Stomach (tissue), 9 donors: ENCODE results near the gene OPCML. TPM values are rescaled to one million over a fixed set of nuclear protein-coding genes. Genes with fewer than 3 reads are reported as not detected.

ENCODE experiments used
- DNase-seq, 2 donors: peaks; one replicate each; pipeline versions ENCODE4 v3.0.0 to v3.0.0-alpha.2; 2013 to 2019
- H3K27ac ChIP-seq, 5 donors: fragments of 200-600 bp in 4 of 5; sonication (generic) in 4 of 5; one replicate each; pipeline ENCODE4 v1.5.1; 2013 to 2019; ENCODE audit warnings: mild to moderate bottlenecking in 1 of 5, moderate library complexity in 1 of 5
- H3K27me3 ChIP-seq, 3 donors: fragments of 200-600 bp; sonication (generic); one replicate each; pipeline ENCODE4 v1.5.1; 2017 to 2019; ENCODE audit warnings: mixed run types in 1 of 3
- H3K36me3 ChIP-seq, 4 donors: fragments of 200-600 bp; sonication (generic); 1 replicate in 3 of 4; 2 replicates in 1 of 4; pipeline ENCODE4 v1.5.1; 2016 to 2019
- H3K4me1 ChIP-seq, 4 donors: fragments of 200-600 bp; sonication (generic); one replicate each; pipeline ENCODE4 v1.5.1; 2016 to 2019
- H3K4me3 ChIP-seq, 4 donors: fragments of 200-600 bp; sonication (generic) in 3 of 4; one replicate each; pipeline ENCODE4 v1.5.1; 2016 to 2019; ENCODE audit warnings: mild to moderate bottlenecking in 1 of 4
- H3K9me3 ChIP-seq, 4 donors: fragments of 200-600 bp; sonication (generic); one replicate each; pipeline ENCODE4 v1.5.1; 2016 to 2019
- CTCF ChIP-seq, 7 experiments: fragments of 450-650 bp in 4 of 7; fragments of 200-600 bp in 3 of 7; sonication (generic) in 3 of 7; IDR thresholded peaks; one replicate each; pipeline ENCODE4 v1.5.1; 2016 to 2019; ENCODE audit warnings: antibody characterized with exemption in 7 of 7, control low read depth in 2 of 7, mild to moderate bottlenecking in 1 of 7
- EP300 ChIP-seq: sonication (generic); formaldehyde crosslinking; IDR thresholded peaks from one replicate; pipeline ENCODE4 v1.6.1; 2017; ENCODE audit warnings: antibody characterized with exemption
- POLR2A ChIP-seq, 4 donors: fragments of 450-650 bp; IDR thresholded peaks; one replicate each; pipeline ENCODE4 v1.6.1; 2016; ENCODE audit warnings: antibody characterized with exemption in 4 of 4, control low read depth in 2 of 4, mild to moderate bottlenecking in 1 of 4, moderate library complexity in 1 of 4
- POLR2AphosphoS5 ChIP-seq, 3 donors: sonication (generic); formaldehyde crosslinking; IDR thresholded peaks; one replicate each; pipeline ENCODE4 v1.6.1; 2016; ENCODE audit warnings: antibody characterized with exemption in 3 of 3
- WGBS, 5 donors: extraction: QIAGEN DNeasy Blood & Tissue Kit in 3 of 5; methylation state at CpG; one replicate each; pipeline versions ENCODE4 v1.1.5 to v1.1.7; 2013 to 2018; 5-methylcytosine and 5-hydroxymethylcytosine counted together
- intact Hi-C: fragments of 100-400 bp; cut with DNase I; formaldehyde crosslinking; loops from one replicate; pipeline ENCODE4 v1.15.1; 2023; ENCODE audit warnings: low total_unique reads
- polyA plus RNA-seq, 3 donors: library from polyadenylated mRNA; stranded (reverse); fragments of 200-250 nt; gene quantifications; one replicate each; pipeline ENCODE4 v1.2.3, GENCODE V29; 2013
- total RNA-seq, 5 donors: library from RNA; depleted of rRNA; stranded (reverse); fragments of >200 nt; gene quantifications; one replicate each; pipeline versions ENCODE4 v1.1.0 to v1.2.3, GENCODE V29; 2014 to 2016
- donor health status: healthy with polysubstance abuse.
- donor health status: Bipolar disorder and iron deficiency.
- donor health status: healthy.

The OPCML gene
- total and polyA plus RNA-seq, 8 donors, result 0.03 to 0.92 (median 0.55) TPM; not detected in 3

GRCh38 chr11:132983641-132983978 lies 548.7 kb downstream of the OPCML start:
- DNase-seq, result no peak
- Histone ChIP-seq H3K4me1 (no peaks in the 10 kb centered on the region), H3K36me3 (no peaks in the 10 kb centered on the region), H3K4me3 (no peak overlapping the region), H3K9me3 (no peaks in the 10 kb centered on the region), H3K27me3 (no peaks in the 10 kb centered on the region), H3K27ac (no peak overlapping the region)
- TF ChIP-seq EP300 (no peak), CTCF (IDR thresholded peaks at IDR 0.05) (no peak)
- intact Hi-C loops, result no loop called here
- WGBS, 5 donors, result 74 to 91% (median 84%) methylated on average over 1 of the region's 1 CpG

DNA sequence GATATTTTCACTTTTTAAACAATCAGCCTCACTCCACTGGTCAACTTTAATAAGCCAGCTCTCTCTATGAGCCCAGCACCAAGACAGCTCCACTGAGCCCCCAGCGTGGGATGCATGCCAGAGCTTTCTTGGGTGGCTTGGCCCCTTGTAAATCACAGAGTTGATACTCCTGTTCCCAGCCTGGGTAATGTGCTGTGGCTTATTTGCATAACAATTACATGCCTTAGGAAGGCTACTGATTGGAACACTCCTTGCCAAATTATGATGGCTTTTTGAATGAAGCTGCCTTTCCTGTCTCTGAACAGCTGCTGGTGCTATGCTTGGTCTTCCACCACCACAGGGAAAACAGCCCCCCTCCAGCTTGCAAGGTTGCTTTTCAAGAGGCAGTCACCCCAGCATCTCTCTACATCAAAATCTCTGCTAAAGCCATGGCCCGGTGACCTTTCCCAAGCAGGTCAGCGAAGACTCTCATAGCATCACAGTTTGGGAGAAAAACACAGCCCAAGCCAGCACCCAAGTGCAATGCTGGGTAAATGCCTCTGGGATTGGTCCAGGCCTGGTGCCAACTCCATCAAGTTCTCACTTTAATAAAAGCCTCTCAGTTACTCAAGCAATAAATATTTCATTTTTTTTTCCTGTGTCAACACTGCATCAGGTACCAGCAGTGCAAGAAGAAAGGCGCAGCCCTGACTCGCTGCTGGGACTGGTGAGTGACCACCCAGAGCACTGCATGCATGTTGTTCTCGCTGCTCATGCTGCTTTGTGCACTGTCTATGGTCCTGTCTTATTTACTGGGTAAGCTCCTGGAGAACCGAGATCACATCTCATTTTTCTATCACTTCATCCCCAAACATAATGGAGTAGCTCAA lies 549.3 kb downstream of the OPCML start:
- no peaks in the 10 kb centered on the region for H3K27me3 ChIP-seq
- 76 to 89% (median 84%) methylated on average over 7 of the region's 7 CpGs for WGBS, 5 donors
- H3K4me1 ChIP-seq, result no peaks in the 10 kb centered on the region
- H3K36me3 ChIP-seq, result no peaks in the 10 kb centered on the region
- H3K27ac ChIP-seq, result no peak overlapping the region
- TF ChIP-seq POLR2A (IDR thresholded peaks at IDR 0.05) (no peak), CTCF (IDR thresholded peaks at IDR 0.05) (no peak), EP300 (no peak), POLR2AphosphoS5 (IDR thresholded peaks at IDR 0.05) (no peak)
- H3K9me3 ChIP-seq, result no peaks in the 10 kb centered on the region
- no peak overlapping the region for H3K4me3 ChIP-seq
- intact Hi-C loops, result no loop called here
- no peak for DNase-seq

DNA sequence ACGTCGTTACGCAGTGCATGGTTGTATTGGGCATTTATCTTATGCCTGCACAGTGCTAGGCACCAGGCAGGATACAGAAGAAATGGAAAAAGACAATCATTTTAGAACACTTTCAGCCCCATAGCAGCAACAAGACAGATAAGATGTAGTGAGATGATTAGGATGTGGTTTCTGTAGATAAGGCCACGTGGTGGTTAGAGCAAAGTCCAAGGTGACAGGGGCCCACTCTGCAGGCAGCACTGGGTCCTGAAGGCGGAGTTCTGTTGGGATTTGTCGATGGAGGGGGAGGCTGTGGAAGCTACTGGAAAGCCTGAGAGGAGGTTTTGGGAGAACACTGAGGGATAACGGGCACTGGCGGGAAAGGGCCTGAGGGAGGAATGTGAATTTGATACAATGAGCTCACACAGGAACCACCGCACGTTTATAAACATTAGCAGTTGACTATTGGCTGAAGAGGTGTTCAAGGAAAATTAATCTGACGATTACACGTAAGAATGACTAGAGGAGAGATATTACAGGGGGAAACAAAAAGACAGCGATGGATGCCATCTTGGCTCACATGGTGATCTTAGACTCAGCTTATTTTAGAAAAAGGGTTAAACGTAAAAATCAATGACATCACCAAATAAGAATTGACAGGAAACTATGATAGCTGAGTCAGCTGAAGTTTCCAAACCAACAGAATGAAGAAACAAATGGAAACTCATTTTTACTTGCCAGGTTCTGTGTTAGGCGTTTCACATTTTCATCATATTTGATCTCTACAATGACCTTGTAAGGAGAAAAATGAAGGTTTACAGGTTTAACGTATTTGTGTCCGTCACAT lies 551.0 kb downstream of the OPCML start:
- H3K27ac ChIP-seq, result no peak overlapping the region
- no peaks in the 10 kb centered on the region for H3K27me3 ChIP-seq
- H3K36me3 ChIP-seq, result no peaks in the 10 kb centered on the region
- no peak for DNase-seq
- no peak overlapping the region for H3K4me3 ChIP-seq
- intact Hi-C loops, result no loop called here
- WGBS, 5 donors, result 64 to 82% (median 76%) methylated on average over 17 of the region's 17 CpGs
- H3K4me1 ChIP-seq, result no peaks in the 10 kb centered on the region
- TF ChIP-seq POLR2AphosphoS5 (IDR thresholded peaks at IDR 0.05) (no peak), POLR2A (IDR thresholded peaks at IDR 0.05) (no peak)
- H3K9me3 ChIP-seq, result no peaks in the 10 kb centered on the region

DNA sequence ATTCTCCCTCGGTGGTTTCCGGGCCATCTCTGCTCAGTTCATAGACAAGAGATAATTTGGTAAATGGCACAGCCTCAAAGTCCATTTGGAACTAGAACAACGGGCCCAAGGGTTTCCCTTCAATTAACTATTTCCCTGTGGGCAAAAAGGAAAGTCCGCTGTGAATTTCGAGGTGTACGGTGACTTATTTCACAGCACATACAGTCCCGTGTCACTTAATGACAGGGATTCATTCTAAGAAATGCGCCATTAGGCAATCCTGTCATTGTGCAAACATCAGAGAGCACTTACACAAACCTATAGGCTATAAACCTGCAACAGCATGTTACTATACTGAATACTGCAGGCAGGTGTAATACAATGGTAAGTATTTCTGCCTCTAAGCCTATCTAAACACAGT lies 551.6 kb downstream of the OPCML start:
- Histone ChIP-seq H3K27me3 (no peaks in the 10 kb centered on the region), H3K36me3 (no peaks in the 10 kb centered on the region), H3K27ac (no peak overlapping the region), H3K9me3 (no peaks in the 10 kb centered on the region), H3K4me1 (no peaks in the 10 kb centered on the region), H3K4me3 (no peak overlapping the region)
- WGBS, 5 donors, result 75 to 88% (median 82%) methylated on average over 8 of the region's 8 CpGs
- intact Hi-C loops, result no loop called here
- DNase-seq, result no peak
- TF ChIP-seq POLR2AphosphoS5 (IDR thresholded peaks at IDR 0.05) (no peak), EP300 (no peak)

GRCh38 chr11:132977746-132978145 lies 554.6 kb downstream of the OPCML start:
- no peak overlapping the region for H3K27ac ChIP-seq
- WGBS, 5 donors, result 84 to 91% (median 90%) methylated on average over 4 of the region's 4 CpGs

More at GRCh38 chr11:132977746-132978145, 554.6 kb downstream of the OPCML start:
- Histone ChIP-seq H3K9me3 (no peaks in the 10 kb centered on the region), H3K27me3 (no peaks in the 10 kb centered on the region), H3K36me3 (no peaks in the 10 kb centered on the region), H3K4me1 (no peaks in the 10 kb centered on the region), H3K4me3 (no peak overlapping the region)
- DNase-seq, result no peak
- intact Hi-C loops, result no loop called here
- no peak for TF ChIP-seq POLR2AphosphoS5 (IDR thresholded peaks at IDR 0.05)
- no peak for TF ChIP-seq POLR2A (IDR thresholded peaks at IDR 0.05)
- TF ChIP-seq CTCF (IDR thresholded peaks at IDR 0.05), result no peak
- no peak for TF ChIP-seq EP300
